Measurements from ENCODE around the gene ISYNA1. TPM values are rescaled to one million over a fixed set of nuclear protein-coding genes. Genes with fewer than 3 reads are reported as not detected.

The ISYNA1 gene
- total and polyA plus RNA-seq, 2 of the 4 experiments (the other 2 are of a cell fraction): 3.4 to 24.7 TPM

DNA sequence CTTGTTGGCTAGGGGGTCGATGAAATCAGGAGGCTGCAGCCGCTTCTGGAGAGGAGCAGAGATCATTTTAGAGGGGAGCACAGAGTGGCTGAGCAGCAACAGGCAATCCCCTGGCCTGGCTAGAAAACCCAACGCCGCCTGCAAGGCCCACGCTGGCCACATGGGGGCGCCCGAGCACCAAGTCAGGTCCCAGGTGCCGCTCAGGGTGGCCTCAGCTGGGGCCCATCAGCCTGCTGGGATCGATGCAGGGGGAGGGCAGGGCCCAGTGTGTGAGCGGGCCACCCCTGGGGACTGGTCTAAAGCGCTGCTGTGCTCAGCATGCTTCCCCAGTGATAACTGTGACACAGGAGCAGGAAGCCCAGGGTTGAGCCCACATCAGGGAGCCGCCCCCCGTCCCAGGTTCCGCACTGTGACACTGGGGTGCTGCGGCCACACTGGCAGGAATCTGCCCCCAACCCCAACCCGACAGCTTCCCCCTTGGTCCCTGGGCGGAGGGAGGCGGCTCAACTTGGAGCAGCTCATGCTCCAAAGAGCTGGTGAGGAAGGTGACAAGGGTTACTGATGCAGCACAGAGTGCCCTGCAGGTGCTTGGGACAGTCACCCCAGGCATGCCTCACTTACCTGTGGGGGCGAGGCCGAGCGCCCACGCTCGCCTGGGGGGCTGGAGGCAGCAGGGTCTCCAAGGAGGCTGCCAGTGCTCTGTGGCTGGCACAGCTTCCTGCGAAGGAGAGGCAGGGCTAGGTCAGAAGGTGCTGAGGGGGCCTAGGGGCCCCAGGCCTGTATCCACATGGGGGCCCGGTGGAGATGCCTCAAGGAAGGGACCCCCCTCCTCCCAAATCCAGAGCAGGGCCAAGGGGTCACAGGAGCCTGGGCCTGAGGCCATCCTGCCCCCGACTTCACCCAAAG is 13.3 kb upstream of the ISYNA1 start:
- peaks cover 64% of the 10 kb centered on the region for H4K20me1 ChIP-seq (ENCODE audit: insufficient read depth, low read length)
- DNase-seq (peak; percentile 64), ATAC-seq (ENCODE audit: low read depth) (peak; percentile 91)
- no peak overlapping the region for H3K4ac ChIP-seq (ENCODE audit: low read depth, low read length)
- CTCF ChIA-PET: interaction anchor here (1.0 to 3.5 kb wide), 2 partner anchors 12 to 37 kb away, joined by 3 to 21 read pairs; no protein-coding TSS in a partner anchor
- peaks cover 13% of the 10 kb centered on the region for H3K4me1 ChIP-seq (ENCODE audit: control insufficient read depth, insufficient read depth, low read length)
- in situ Hi-C loops (cut with MboI; ENCODE audit: low sequenced_read_pairs): loop anchor here (5.0 to 10.0 kb wide), 2 partner anchors 124 to 401 kb away; partner anchors contain the start of gene UBA52
- no peak overlapping the region for H2BK20ac ChIP-seq (ENCODE audit: low read depth, low read length)
- H2AK9ac ChIP-seq (replicated peaks; ENCODE audit: low read depth, low read length, poor library complexity): peak overlapping the region; percentile 91
- peaks cover 17 to 65% of the 10 kb centered on the region in 2 experiments for H3K79me1 ChIP-seq (ENCODE audit: low read depth in 1 of 2, low read length in 2 of 2)
- dilution Hi-C loops (cut with HindIII; ENCODE audit: low sequenced_read_pairs, unreplicated experiment): no loop called here
- peak overlapping the region; percentile 72 for H2AFZ ChIP-seq (replicated peaks; ENCODE audit: low read length, poor library complexity)
- H3K4me3 ChIP-seq (ENCODE audit: insufficient read depth, low read depth, low read length): no peak overlapping the region
- no peak overlapping the region for H2BK120ac ChIP-seq (ENCODE audit: low read depth, low read length)
- H3K27ac ChIP-seq (ENCODE audit: insufficient read depth, low read length): no peak overlapping the region
- POLR2A ChIA-PET (ENCODE audit: unreplicated experiment): no interaction called here
- intact Hi-C loops (cut with micrococcal nuclease): loop anchor here (1.0 to 10.0 kb wide), 6 partner anchors 106 to 396 kb away; partner anchors contain the start of gene KXD1
- no peaks in the 10 kb centered on the region for H3K9me3 ChIP-seq (ENCODE audit: control insufficient read depth, insufficient read depth, low read length)
- H3K36me3 ChIP-seq (ENCODE audit: control insufficient read depth, insufficient read depth, low read length): peaks cover 47% of the 10 kb centered on the region
- no peak overlapping the region for H3K18ac ChIP-seq (ENCODE audit: low read depth, low read length)
- H3K27me3 ChIP-seq (ENCODE audit: control insufficient read depth, insufficient read depth, low read length): no peaks in the 10 kb centered on the region
- H3K4me2 ChIP-seq (ENCODE audit: low read depth, low read length): no peak overlapping the region
- no TSS peak for BruUV-seq (replicated peaks)
- H4K91ac ChIP-seq (ENCODE audit: insufficient read depth, low read depth, low read length): no peak overlapping the region
- TF ChIP-seq CHD1 (IDR thresholded peaks at IDR 0.05; ENCODE audit: low read depth, low read length) (no peak), POLR2A (IDR thresholded peaks at IDR 0.05; ENCODE audit: low read depth, low read length) (0 out of 2 replicates have a peak, but pooled peaks have one; percentile 54), SMC3 (IDR thresholded peaks at IDR 0.05; ENCODE audit: low read depth, low read length) (peak; percentile 82), MXI1 (IDR thresholded peaks at IDR 0.05; ENCODE audit: borderline replicate concordance, low read depth, low read length) (no peak), RCOR1 (IDR thresholded peaks at IDR 0.05; ENCODE audit: insufficient replicate concordance, low read length) (no peak), RAD21 (IDR thresholded peaks at IDR 0.05; ENCODE audit: low read length) (peak; percentile 95), BHLHE40 (IDR thresholded peaks at IDR 0.05; ENCODE audit: low read depth, low read length) (no peak), MAZ (IDR thresholded peaks at IDR 0.05; ENCODE audit: borderline replicate concordance, low read depth, low read length) (peak; percentile 49; the same call in 1 of the 2 replicates), RFX5 (IDR thresholded peaks at IDR 0.05; ENCODE audit: low read depth, low read length) (no peak)
- TF ChIP-seq, protein P1, sequence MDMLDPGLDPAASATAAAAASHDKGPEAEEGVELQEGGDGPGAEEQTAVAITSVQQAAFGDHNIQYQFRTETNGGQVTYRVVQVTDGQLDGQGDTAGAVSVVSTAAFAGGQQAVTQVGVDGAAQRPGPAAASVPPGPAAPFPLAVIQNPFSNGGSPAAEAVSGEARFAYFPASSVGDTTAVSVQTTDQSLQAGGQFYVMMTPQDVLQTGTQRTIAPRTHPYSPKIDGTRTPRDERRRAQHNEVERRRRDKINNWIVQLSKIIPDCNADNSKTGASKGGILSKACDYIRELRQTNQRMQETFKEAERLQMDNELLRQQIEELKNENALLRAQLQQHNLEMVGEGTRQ (IDR thresholded peaks at IDR 0.05; ENCODE audit: low read depth, low read length): no peak
- TF ChIP-seq, protein P2, sequence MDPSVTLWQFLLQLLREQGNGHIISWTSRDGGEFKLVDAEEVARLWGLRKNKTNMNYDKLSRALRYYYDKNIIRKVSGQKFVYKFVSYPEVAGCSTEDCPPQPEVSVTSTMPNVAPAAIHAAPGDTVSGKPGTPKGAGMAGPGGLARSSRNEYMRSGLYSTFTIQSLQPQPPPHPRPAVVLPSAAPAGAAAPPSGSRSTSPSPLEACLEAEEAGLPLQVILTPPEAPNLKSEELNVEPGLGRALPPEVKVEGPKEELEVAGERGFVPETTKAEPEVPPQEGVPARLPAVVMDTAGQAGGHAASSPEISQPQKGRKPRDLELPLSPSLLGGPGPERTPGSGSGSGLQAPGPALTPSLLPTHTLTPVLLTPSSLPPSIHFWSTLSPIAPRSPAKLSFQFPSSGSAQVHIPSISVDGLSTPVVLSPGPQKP (IDR thresholded peaks at IDR 0.05; ENCODE audit: borderline replicate concordance, low read depth, low read length): no peak
- TF ChIP-seq, protein P3, sequence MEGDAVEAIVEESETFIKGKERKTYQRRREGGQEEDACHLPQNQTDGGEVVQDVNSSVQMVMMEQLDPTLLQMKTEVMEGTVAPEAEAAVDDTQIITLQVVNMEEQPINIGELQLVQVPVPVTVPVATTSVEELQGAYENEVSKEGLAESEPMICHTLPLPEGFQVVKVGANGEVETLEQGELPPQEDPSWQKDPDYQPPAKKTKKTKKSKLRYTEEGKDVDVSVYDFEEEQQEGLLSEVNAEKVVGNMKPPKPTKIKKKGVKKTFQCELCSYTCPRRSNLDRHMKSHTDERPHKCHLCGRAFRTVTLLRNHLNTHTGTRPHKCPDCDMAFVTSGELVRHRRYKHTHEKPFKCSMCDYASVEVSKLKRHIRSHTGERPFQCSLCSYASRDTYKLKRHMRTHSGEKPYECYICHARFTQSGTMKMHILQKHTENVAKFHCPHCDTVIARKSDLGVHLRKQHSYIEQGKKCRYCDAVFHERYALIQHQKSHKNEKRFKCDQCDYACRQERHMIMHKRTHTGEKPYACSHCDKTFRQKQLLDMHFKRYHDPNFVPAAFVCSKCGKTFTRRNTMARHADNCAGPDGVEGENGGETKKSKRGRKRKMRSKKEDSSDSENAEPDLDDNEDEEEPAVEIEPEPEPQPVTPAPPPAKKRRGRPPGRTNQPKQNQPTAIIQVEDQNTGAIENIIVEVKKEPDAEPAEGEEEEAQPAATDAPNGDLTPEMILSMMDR (conservative IDR thresholded peaks at IDR 0.05; ENCODE audit: low read depth, low read length): peak; percentile 96
- H3K14ac ChIP-seq (replicated peaks; ENCODE audit: low read depth, low read length): no peak overlapping the region
- WGBS, 2 experiments (ENCODE audit: extremely low coverage in 2 of 2, insufficient read length in 1 of 2): 0% methylated on average over 2 of the region's 26 CpGs; no CpG with 5 or more reads in 1 of the 2 experiments
- no peak overlapping the region for H4K8ac ChIP-seq (ENCODE audit: low read depth in 2 of 2, low read length in 2 of 2)
- 0 out of 2 replicates have a peak, but pooled peaks cover 5% of the 10 kb centered on the region for H3K9me1 ChIP-seq (ENCODE audit: insufficient read depth, low read length)
- no peak overlapping the region for H4K5ac ChIP-seq (ENCODE audit: low read depth, low read length)
- H3K23ac ChIP-seq (ENCODE audit: low read depth, low read length): no peak overlapping the region
- H3K56ac ChIP-seq (ENCODE audit: extremely low read depth, insufficient read depth, low read length): no peak overlapping the region
- no peak overlapping the region for H3K9ac ChIP-seq (ENCODE audit: low read depth, low read length)
- no peak overlapping the region for H2BK5ac ChIP-seq (ENCODE audit: low read depth, low read length, poor library complexity, severe bottlenecking)
- peak overlapping the region; percentile 14; the same call in 1 of the 2 replicates for H2AK5ac ChIP-seq (ENCODE audit: low read depth, low read length)
- no peak overlapping the region for H2BK15ac ChIP-seq (ENCODE audit: low read depth, low read length)
